Stomach (tissue), 4 donors: Measurements from ENCODE around the gene FAM240A.

Experiments
- CTCF ChIP-seq, 7 experiments: fragments of 450-650 bp in 4 of 7; fragments of 200-600 bp in 3 of 7; sonication (generic) in 3 of 7; IDR thresholded peaks; one replicate each; pipeline ENCODE4 v1.5.1; 2016 to 2019; ENCODE audit warnings: antibody characterized with exemption in 7 of 7, control low read depth in 2 of 7, mild to moderate bottlenecking in 1 of 7
- POLR2A ChIP-seq, 4 donors: fragments of 450-650 bp; IDR thresholded peaks; one replicate each; pipeline ENCODE4 v1.6.1; 2016; ENCODE audit warnings: antibody characterized with exemption in 4 of 4, control low read depth in 2 of 4, mild to moderate bottlenecking in 1 of 4, moderate library complexity in 1 of 4

GRCh38 chr3:46668116-46668515, 55.8 kb downstream of the FAM240A start:
- TF ChIP-seq CTCF (IDR thresholded peaks at IDR 0.05) (no peak), POLR2A (IDR thresholded peaks at IDR 0.05) (no peak)
